CD1c-positive myeloid dendritic cell (primary cell): Measurements from ENCODE around the gene TROAP.
"Not testable (repeated sequence)": the region's sequence is repeated elsewhere in the genome, so short reads cannot be mapped to it uniquely, and the experiment has no call there.

Source experiments
- DNase-seq: peaks from one replicate; pipeline ENCODE4 v3.0.0-alpha.2; 2016; ENCODE audit errors: extremely low spot score

The TROAP gene

DNA sequence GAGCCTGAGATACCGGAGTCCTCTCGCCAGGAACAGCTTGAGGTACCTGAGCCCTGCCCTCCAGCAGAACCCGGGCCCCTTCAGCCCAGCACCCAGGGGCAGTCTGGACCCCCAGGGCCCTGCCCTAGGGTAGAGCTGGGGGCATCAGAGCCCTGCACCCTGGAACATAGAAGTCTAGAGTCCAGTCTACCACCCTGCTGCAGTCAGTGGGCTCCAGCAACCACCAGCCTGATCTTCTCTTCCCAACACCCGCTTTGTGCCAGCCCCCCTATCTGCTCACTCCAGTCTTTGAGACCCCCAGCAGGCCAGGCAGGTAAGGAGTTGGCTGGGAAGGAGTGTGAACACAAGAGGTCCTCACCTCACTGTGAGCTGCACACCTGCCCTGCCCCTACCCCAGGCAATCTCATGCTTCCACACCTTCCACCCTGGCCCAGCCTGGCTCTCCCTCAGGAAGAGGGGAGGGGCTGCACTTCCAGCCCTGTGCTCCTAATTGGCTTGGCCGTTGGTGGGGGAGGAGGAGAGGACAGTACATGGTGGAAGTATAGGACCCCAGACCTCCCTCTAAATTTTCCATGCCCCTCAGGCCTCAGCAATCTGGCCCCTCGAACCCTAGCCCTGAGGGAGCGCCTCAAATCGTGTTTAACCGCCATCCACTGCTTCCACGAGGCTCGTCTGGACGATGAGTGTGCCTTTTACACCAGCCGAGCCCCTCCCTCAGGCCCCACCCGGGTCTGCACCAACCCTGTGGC lies 7.8 kb downstream of the TROAP start:
- DNase-seq: no peak

GRCh38 chr12:49331380-49332222 lies 8.5 kb downstream of the TROAP start:
- DNase-seq: peak; percentile 71

- no peak for DNase-seq
These were observed 9.4 kb downstream of the TROAP start for GRCh38 chr12:49332441-49332861.

DNA sequence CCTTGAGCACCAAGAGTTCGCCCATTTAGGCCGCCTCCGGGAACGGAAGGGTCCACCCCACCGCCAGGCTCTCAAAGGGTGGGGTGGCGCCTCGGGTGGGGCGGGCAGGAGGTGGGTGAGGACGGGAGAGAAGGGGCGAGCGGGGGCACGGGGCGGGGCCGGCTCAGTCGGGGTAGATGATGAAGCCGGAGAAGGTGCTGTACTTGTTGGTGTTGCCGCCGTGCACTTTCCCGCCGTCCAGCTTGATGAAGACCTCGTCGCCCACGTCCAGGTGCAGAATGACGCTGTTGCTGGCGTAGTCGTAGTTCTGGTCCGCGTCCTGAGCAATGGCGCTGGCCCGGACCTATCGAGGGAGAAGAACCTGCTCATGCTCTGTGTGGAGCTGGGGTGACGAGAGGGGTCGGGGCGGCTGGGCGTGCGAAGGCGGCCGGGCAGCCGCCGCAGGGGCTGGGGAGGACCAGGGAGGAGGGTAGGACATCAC lies 9.9 kb downstream of the TROAP start:
- no peak for DNase-seq

DNA sequence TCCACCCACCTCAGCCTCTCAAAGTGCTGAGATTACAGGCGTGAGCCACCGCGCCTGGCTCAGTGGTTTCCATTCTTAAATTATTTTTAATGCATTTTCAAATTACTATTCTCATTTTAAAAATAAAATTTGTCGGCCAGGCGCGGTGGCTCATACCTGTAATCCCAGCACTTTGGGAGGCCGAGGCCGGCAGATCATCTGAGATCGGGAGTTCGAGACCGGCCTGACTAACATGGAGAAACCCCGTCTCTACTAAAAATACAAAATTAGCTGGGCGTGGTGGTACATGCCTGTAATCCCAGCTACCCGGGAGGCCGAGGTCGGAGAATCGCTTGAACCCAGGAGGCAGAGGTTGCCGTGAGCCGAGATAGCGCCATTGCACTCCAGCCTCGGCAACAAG lies 10.7 kb downstream of the TROAP start:
- DNase-seq: not testable (repeated sequence)

DNA sequence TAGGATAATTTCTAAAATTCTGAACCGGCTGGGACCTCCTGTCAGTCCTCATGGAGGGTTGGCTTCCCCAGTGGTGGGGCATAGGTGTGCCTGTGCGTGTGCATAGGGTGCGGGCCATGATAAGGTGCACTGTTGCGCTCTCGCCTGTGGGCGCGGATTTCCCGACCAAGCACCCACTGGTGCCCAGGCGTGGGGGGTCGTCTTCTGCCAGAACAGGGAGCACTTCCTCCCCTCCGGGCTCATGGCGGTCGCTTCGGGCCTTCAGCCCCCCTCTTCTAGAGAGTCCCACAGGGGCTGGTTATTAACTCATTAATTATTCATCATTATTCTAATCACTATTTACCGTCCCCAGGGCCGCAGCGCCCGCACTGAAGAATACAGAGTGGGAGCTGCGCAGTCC lies 11.2 kb downstream of the TROAP start:
- no peak for DNase-seq

DNA sequence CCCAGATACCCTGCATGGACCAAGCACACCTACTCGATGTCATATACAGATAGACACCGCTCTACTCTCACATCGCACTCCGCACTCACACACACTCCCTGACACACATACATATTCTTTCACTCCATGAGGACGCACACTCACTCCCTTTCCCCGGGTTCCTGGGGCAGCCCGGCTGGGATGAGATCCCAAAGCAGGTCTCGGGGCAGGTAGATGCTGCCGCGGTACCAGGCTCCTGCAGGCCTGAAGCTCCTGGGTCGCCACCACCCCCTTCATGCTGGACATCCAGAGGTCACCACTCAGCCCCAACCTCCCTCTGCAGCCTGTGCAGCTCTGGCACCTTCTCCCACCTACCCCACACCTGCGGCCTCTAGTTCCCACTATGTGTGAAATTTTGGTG lies 11.6 kb downstream of the TROAP start:
- no peak for DNase-seq

DNA sequence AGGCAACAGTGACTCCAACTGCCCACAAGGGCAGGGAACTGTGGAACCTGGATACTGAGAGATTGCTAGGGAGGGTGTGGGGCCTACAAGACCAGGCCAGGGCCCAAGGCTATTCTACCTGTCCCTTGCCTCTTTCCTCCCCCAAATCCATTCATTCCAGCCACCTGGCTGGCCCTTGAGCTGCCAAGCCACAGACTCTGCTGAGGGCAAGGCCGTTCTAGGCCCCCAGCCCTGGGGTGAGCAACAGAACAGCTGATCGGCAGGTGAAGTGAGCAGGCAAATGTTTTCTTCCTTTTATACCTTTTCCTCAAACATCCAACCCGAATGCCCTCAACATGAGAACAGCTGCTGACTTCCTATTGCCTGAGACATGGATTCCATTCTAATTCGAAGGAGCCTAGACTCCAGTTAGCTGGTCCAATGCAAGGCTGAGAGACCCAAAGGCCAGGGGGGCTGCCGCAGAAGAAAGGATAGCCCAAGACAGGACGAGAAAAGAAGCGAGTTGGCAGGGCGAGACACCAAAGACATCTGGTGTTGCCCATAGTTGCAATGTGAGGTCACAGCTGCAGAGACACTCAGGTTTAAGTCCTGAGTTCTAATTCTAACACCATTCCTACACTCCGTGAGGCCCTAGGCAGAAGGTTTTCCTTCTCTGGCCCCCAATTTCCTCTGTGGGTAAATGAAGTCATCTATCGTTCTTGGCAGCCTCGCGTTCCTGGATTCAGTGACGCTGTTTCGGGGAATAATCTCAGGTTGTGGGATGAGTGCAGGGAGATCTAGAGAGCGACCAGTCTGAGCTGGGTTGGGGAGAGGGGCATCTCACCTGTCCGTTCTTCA lies 12.3 kb downstream of the TROAP start:
- no peak for DNase-seq

DNA sequence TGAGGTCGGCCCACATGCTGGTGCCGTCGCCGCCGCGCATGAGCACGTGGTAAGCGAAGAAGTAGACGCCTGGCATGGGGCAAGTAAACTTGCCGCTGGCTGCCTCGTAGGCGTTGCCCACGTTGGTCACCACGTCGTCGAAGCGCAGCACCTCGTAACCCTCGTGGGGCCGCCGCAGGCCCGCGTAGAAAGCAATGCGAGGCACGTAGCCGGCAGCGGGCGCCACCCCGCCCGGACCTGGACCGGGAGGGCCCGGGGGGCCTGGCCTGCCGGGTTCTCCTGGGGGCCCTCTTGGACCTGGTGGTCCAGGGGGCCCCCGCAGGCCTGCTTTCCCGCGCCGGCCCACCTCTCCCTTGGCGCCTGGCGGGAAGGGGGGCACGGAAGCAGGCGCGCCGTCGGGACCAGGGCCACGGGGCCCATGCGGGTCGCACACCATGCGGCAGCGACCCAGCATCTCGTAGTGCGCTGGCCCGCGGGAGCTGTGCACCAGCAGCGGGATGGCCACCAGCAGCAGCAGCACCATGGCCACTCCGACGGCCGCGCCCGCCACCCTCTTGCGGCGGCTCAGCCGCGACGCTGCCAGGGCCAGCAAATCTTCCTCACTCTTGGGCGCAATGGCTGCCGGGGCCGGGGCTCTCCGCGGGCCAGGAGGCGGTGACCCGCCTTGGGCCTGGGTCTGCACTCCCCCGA lies 13.0 kb downstream of the TROAP start:
- DNase-seq: no peak

DNA sequence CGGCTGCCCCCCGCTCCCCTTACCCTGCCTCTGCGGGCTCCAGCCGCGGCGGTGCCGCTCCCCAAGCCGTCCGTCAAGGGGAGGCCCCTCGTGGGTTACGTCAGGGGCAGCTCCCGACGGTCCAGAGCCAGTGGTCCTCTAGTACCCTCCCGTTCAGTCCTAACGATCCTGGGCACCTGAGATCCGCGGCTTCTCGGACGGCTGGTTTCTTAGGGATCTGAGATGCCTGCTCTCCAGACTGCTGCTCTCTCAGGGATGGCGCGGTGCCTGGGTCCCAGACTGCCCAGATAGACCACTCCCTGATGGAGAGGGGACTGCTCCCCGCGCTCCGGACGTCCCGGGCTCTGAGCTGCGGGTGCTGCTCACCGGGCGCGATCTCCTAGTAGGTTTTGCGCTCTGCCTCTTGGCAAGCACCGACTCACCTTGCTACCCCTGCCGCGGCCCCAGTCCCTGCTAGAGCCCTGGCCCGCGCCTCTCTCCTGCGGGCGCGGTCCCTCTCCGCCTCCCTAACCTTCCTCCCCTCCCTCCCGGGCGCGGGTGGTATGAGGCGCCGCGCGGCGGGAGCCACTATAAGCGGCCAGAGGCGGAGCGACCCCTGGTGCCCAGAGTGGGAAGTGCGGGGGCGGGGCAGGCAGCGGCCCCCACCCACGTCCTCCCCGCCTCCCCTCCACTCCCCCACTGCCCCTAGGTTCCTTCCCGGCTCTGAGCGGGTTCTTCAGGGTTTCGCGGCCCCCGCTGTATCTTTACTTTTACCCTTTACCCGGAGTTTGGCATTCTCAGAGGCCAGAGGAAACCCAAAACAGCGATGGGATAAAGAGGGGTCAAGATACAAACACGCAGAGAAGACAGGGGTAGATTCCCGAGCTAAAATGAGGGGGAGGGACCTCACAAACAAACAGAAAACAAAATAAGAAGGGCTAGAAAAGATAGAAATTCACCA lies 13.9 kb downstream of the TROAP start, which contains the start of gene C1QL4:
Gene C1QL4, minus strand, starts transcription at position 544 of the 940 bp plus-strand sequence. CDS start 711 bp downstream, outside the sequence.
- peak; percentile 80 for DNase-seq

GRCh38 chr12:49338830-49339463 lies 15.9 kb downstream of the TROAP start:
- DNase-seq: no peak

DNA sequence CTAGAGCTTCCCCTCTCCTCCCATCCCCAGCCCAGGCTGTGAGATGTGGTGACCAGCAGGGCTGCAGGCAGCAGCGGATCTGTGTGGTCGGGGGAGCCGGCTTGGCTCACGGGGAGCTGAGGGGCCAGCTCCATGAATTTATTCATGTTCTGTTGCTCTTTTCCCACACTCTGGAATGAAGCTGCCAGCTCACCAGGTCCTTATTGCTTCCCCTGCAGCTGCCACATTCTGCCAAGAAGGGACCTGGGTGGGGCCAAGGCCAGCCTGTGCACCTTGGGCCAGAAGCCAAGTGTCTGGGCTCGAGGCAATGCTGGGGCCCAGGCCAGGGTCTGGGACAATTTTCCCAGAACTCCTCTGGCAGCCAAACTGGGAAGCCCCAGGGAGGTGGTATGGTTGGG lies 16.4 kb downstream of the TROAP start:
- no peak for DNase-seq

GRCh38 chr12:49340095-49340870 lies 17.2 kb downstream of the TROAP start:
- no peak for DNase-seq

DNA sequence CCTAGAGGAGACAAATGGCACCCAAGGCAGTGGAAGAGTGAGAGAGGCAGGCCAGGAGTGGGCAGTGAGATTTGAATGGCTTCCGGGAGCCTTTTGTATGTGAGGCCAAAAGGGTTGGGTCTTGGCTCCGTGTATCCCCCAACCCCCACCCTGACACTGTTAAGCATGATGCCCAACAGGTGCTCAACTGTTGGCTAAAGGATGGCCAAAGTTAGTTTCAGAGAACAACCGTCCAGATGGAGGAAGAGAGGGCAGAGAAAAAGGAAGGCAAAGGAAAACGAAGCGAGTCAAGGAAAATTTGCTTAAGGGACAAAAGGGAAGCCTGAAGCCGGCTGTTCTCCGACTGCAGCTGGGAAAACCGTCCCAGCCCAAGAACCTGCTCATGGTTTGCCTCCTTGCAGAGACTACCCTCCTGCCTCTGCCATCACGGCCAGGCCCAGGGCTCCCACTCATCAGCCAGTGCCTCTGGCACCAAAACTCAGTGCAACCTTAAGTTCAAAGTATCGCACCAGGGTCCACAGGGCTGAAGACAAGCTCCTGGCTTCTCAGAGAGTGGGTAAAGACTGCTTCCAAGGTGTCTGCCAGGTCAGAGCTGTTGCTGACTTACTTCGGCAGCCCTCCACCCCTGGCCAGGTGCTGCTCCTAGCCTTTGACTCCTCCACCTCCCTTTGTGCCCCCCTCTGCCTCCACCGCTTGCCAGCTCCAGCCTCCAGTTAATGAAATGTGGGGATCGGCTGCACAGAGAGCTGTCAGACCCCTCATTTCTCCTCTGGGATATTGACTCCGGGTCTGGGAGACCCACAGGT lies 18.1 kb downstream of the TROAP start:
- no peak for DNase-seq

- no peak for DNase-seq
These were observed 18.7 kb downstream of the TROAP start for GRCh38 chr12:49341777-49342065.

- peak; percentile 79 for DNase-seq
These were observed 19.2 kb downstream of the TROAP start for GRCh38 chr12:49342066-49342913.
